HEK293 (cell line): ENCODE measurements around the gene RNF113B.

Source experiments
- CTCF ChIA-PET: fragments of 350-600 bp; formaldehyde crosslinking; extraction: SDS; loops from one replicate; lab custom pipeline; 2021; ENCODE audit warnings: antibody characterized with exemption; lab: Yijun Ruan, JAX
- POLR2A ChIA-PET: fragments of 300-600 bp; formaldehyde crosslinking; extraction: SDS; loops from one replicate; lab custom pipeline; 2020; ENCODE audit warnings: antibody characterized with exemption, inconsistent platforms; lab: Yijun Ruan, JAX
- H3K27ac ChIP-seq: fragments of 200-500 bp; sonication (Bioruptor generic); 2 replicates; pipeline ENCODE4 v1.5.1; 2014; ENCODE audit warnings: low read depth, low read length, control low read depth, inconsistent platforms; ENCODE audit errors: extremely low read depth
- H3K36me3 ChIP-seq, 2 experiments: fragments of 200-500 bp in 1 of 2; sonication (Bioruptor generic) in 1 of 2; 1 replicate in 1 of 2; 2 replicates in 1 of 2; pipeline ENCODE4 v1.5.1; 2014 to 2017; ENCODE audit warnings: inconsistent platforms in 2 of 2, low read length in 2 of 2; ENCODE audit not compliant: control insufficient read depth in 2 of 2, insufficient read depth in 1 of 2
- H3K4me1 ChIP-seq: fragments of 200-500 bp; sonication (Bioruptor generic); 2 replicates; pipeline ENCODE4 v1.5.1; 2014; ENCODE audit warnings: mild to moderate bottlenecking, low read length, inconsistent platforms; ENCODE audit not compliant: control insufficient read depth, insufficient read depth
- H3K4me3 ChIP-seq: 2 replicates; pipeline ENCODE4 v1.5.1; 2011; ENCODE audit warnings: low read depth, mild to moderate bottlenecking, control low read depth, low read length, moderate library complexity
- H3K9me3 ChIP-seq: fragments of 200-500 bp; sonication (Bioruptor generic); 2 replicates; pipeline ENCODE4 v1.5.1; 2014; ENCODE audit warnings: low read depth, low read length, inconsistent platforms; ENCODE audit not compliant: control insufficient read depth, insufficient read depth
- BCL11B ChIP-seq: fragments of 450-650 bp; formaldehyde crosslinking; IDR thresholded peaks from 2 replicates; pipeline ENCODE4 v1.5.1; 2016; ENCODE audit warnings: low read depth, missing biosample characterization, missing genetic modification characterization
- HOXD13 ChIP-seq: sonication (generic); formaldehyde crosslinking; IDR thresholded peaks from 2 replicates; pipeline ENCODE4 v1.8.0; 2022; ENCODE audit warnings: missing genetic modification reagents, borderline replicate concordance
- PRDM1 ChIP-seq: fragments of 450-650 bp; formaldehyde crosslinking; IDR thresholded peaks from 2 replicates; pipeline ENCODE4; 2016; ENCODE audit warnings: missing biosample characterization, missing genetic modification characterization
- PRDM6 ChIP-seq: fragments of 450-650 bp; formaldehyde crosslinking; IDR thresholded peaks from 2 replicates; pipeline ENCODE4 v1.5.1; 2017; ENCODE audit warnings: missing biosample characterization, missing genetic modification characterization
- REPIN1 ChIP-seq: fragments of 450-650 bp; formaldehyde crosslinking; IDR thresholded peaks from 2 replicates; pipeline ENCODE4 v1.5.1; 2017; ENCODE audit warnings: missing biosample characterization, missing genetic modification characterization, low read depth
- ZBTB20 ChIP-seq: fragments of 450-650 bp; formaldehyde crosslinking; IDR thresholded peaks from 2 replicates; pipeline ENCODE4 v1.5.1; 2016; ENCODE audit warnings: missing biosample characterization, missing genetic modification characterization
- ZFP3 ChIP-seq: fragments of 450-650 bp; formaldehyde crosslinking; IDR thresholded peaks from 2 replicates; pipeline ENCODE4 v1.5.1; 2016; ENCODE audit warnings: low read depth, missing biosample characterization, missing genetic modification characterization
- ZNF112 ChIP-seq: fragments of 450-650 bp; formaldehyde crosslinking; IDR thresholded peaks from 2 replicates; pipeline ENCODE4 v1.5.0; 2017; ENCODE audit warnings: missing biosample characterization, missing genetic modification characterization
- ZNF121 ChIP-seq: fragments of 450-650 bp; formaldehyde crosslinking; IDR thresholded peaks from 2 replicates; pipeline ENCODE4 v1.5.1; 2016; ENCODE audit warnings: missing biosample characterization, missing genetic modification characterization
- ZNF266 ChIP-seq: fragments of 450-650 bp; formaldehyde crosslinking; IDR thresholded peaks from 2 replicates; pipeline ENCODE4 v1.5.1; 2016; ENCODE audit warnings: missing biosample characterization, missing genetic modification characterization, low read depth
- ZNF341 ChIP-seq: fragments of 450-650 bp; formaldehyde crosslinking; IDR thresholded peaks from 2 replicates; pipeline ENCODE4; 2016; ENCODE audit warnings: low read depth, missing biosample characterization, missing genetic modification characterization
- ZNF449 ChIP-seq: fragments of 450-650 bp; formaldehyde crosslinking; IDR thresholded peaks from 2 replicates; pipeline ENCODE4 v1.5.1; 2017; ENCODE audit warnings: missing biosample characterization, mild to moderate bottlenecking, missing genetic modification characterization, moderate library complexity
- ZNF558 ChIP-seq: fragments of 450-650 bp; formaldehyde crosslinking; IDR thresholded peaks from 2 replicates; pipeline ENCODE4 v1.5.1; 2016; ENCODE audit warnings: missing biosample characterization, missing genetic modification characterization
- ZNF626 ChIP-seq: fragments of 450-650 bp; sonication (Bioruptor Pico); formaldehyde crosslinking; IDR thresholded peaks from 2 replicates; pipeline ENCODE4 v1.5.1; 2018; ENCODE audit warnings: missing biosample characterization, missing genetic modification characterization, inconsistent platforms
- ZNF785 ChIP-seq: fragments of 450-650 bp; formaldehyde crosslinking; IDR thresholded peaks from 2 replicates; pipeline ENCODE4 v1.5.1; 2016; ENCODE audit warnings: missing biosample characterization, missing genetic modification characterization
- TF ChIP-seq, protein P1 (sequence below): fragments of 450-650 bp; formaldehyde crosslinking; IDR thresholded peaks from 2 replicates; pipeline ENCODE4 v1.5.0; 2017; ENCODE audit warnings: missing biosample characterization, missing genetic modification characterization, borderline replicate concordance

RNF113B gene

GRCh38 chr13:98220271-98220791 is 43.3 kb upstream of the RNF113B start:
- Histone ChIP-seq H3K4me3 (no peak overlapping the region), H3K4me1 (peaks cover 21% of the 10 kb centered on the region), H3K9me3 (no peaks in the 10 kb centered on the region), H3K27ac (no peak overlapping the region), H3K36me3 (no peaks in the 10 kb centered on the region)
- ChIA-PET CTCF (no interaction called here), POLR2A (no interaction called here)
- peak; percentile 30; the same call in 1 of the 2 replicates for TF ChIP-seq ZNF449 (tag by site-specific recombination)
- TF ChIP-seq ZNF785 = no peak
- no peak for TF ChIP-seq ZNF558
- TF ChIP-seq HOXD13 (CRISPR knock-in tag) = no peak
- peak; percentile 78; the same call in 1 of the 2 replicates for TF ChIP-seq ZNF341 (tag by site-specific recombination)
- TF ChIP-seq BCL11B (tag by site-specific recombination) = no peak
- no peak for TF ChIP-seq ZNF626 (tag by site-specific recombination)
- no peak for TF ChIP-seq REPIN1 (tag by site-specific recombination)
- no peak for TF ChIP-seq PRDM6
- no peak for TF ChIP-seq ZFP3 (tag by site-specific recombination)
- TF ChIP-seq ZBTB20 (tag by site-specific recombination) = no peak
- TF ChIP-seq ZNF112 (tag by site-specific recombination) = no peak

GRCh38 chr13:98219685-98220084 is 42.6 kb upstream of the RNF113B start:
- Histone ChIP-seq H3K36me3 (peaks cover 0 to 2% of the 10 kb centered on the region in 2 experiments; a peak in 1 of 3 replicates), H3K4me1 (peaks cover 21% of the 10 kb centered on the region), H3K4me3 (no peak overlapping the region), H3K9me3 (no peaks in the 10 kb centered on the region), H3K27ac (no peak overlapping the region)
- POLR2A ChIA-PET = no interaction called here
- TF ChIP-seq PRDM1 (0 out of 2 replicates have a peak, but pooled peaks have one; percentile 9), ZNF266 (tag by site-specific recombination) (no peak), ZNF121 (tag by site-specific recombination) (peak; percentile 75)
- TF ChIP-seq, protein P1, sequence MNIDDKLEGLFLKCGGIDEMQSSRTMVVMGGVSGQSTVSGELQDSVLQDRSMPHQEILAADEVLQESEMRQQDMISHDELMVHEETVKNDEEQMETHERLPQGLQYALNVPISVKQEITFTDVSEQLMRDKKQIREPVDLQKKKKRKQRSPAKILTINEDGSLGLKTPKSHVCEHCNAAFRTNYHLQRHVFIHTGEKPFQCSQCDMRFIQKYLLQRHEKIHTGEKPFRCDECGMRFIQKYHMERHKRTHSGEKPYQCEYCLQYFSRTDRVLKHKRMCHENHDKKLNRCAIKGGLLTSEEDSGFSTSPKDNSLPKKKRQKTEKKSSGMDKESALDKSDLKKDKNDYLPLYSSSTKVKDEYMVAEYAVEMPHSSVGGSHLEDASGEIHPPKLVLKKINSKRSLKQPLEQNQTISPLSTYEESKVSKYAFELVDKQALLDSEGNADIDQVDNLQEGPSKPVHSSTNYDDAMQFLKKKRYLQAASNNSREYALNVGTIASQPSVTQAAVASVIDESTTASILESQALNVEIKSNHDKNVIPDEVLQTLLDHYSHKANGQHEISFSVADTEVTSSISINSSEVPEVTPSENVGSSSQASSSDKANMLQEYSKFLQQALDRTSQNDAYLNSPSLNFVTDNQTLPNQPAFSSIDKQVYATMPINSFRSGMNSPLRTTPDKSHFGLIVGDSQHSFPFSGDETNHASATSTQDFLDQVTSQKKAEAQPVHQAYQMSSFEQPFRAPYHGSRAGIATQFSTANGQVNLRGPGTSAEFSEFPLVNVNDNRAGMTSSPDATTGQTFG (tag by site-specific recombination) = no peak
- CTCF ChIA-PET = interaction anchor here (0.6 kb wide), 1 partner anchor 112 kb away, joined by 4 read pairs; no protein-coding TSS in a partner anchor

GRCh38 chr13:98217597-98217996 is 40.5 kb upstream of the RNF113B start:
- ChIA-PET CTCF (no interaction called here), POLR2A (no interaction called here)
- Histone ChIP-seq H3K27ac (no peak overlapping the region), H3K9me3 (no peaks in the 10 kb centered on the region), H3K36me3 (peaks cover 0 to 3% of the 10 kb centered on the region in 2 experiments; a peak in 1 of 3 replicates), H3K4me1 (peaks cover 18% of the 10 kb centered on the region), H3K4me3 (no peak overlapping the region)
- TF ChIP-seq ZNF626 (tag by site-specific recombination) = no peak
